IMR-90 (cell line): ENCODE results near the gene CASP2. TPM values are rescaled to one million over a fixed set of nuclear protein-coding genes. Genes with fewer than 3 reads are reported as not detected.

Source experiments
- ATAC-seq: fragments of 200-7000 bp; cut with Tn5 transposase; 2 replicates; pipeline ENCODE4 v1.9.1; 2020; ENCODE audit warnings: low read depth, mild to moderate bottlenecking, moderate library complexity
- BruUV-seq: library from RNA; stranded (reverse); fragments of 400-500 nt; replicated peaks from 2 replicates; lab custom pipeline; 2021; lab: Mats Ljungman, UMichigan
- CTCF ChIA-PET: fragments of 300-600 bp; formaldehyde crosslinking; extraction: SDS; loops from one replicate; lab custom pipeline; 2021; ENCODE audit warnings: antibody characterized with exemption; lab: Yijun Ruan, JAX
- POLR2A ChIA-PET: fragments of 300-600 bp; sonication (Branson Sonifier 250); formaldehyde crosslinking; loops from one replicate; lab custom pipeline; 2022; ENCODE audit warnings: antibody characterized with exemption; ENCODE audit not compliant: unreplicated experiment; lab: Charles Lee
- DNase-seq: peaks from one replicate; pipeline ENCODE4 v3.0.0; 2013
- H2AFZ ChIP-seq: replicated peaks from 2 replicates; pipeline ENCODE3; 2013; ENCODE audit warnings: low read length, mild to moderate bottlenecking; ENCODE audit not compliant: poor library complexity
- H2AK5ac ChIP-seq: 2 replicates; pipeline ENCODE4 v1.6.1; 2013; ENCODE audit warnings: low read depth, low read length, inconsistent platforms
- H2AK9ac ChIP-seq: replicated peaks from 2 replicates; pipeline ENCODE3; 2013; ENCODE audit warnings: mild to moderate bottlenecking, low read depth, low read length, moderate library complexity; ENCODE audit not compliant: poor library complexity
- H2BK120ac ChIP-seq: 2 replicates; pipeline ENCODE4 v1.6.1; 2013; ENCODE audit warnings: low read depth, low read length, inconsistent platforms
- H2BK15ac ChIP-seq: 3 replicates; pipeline ENCODE4 v1.6.1; 2013; ENCODE audit warnings: low read depth, low read length, inconsistent platforms
- H2BK20ac ChIP-seq: 2 replicates; pipeline ENCODE4 v1.6.1; 2013; ENCODE audit warnings: low read depth, mild to moderate bottlenecking, inconsistent platforms, low read length, moderate library complexity
- H2BK5ac ChIP-seq: 2 replicates; pipeline ENCODE4 v1.6.1; 2013; ENCODE audit warnings: mild to moderate bottlenecking, low read depth, low read length, inconsistent platforms; ENCODE audit not compliant: poor library complexity, severe bottlenecking
- H3K14ac ChIP-seq: replicated peaks from 2 replicates; pipeline ENCODE4 v1.6.1; 2013; ENCODE audit warnings: low read depth, low read length, inconsistent platforms
- H3K18ac ChIP-seq: 2 replicates; pipeline ENCODE4 v1.6.1; 2013; ENCODE audit warnings: low read depth, low read length, control low read depth
- H3K23ac ChIP-seq: 2 replicates; pipeline ENCODE4 v1.6.1; 2013; ENCODE audit warnings: low read depth, low read length, inconsistent platforms
- H3K27ac ChIP-seq: 2 replicates; pipeline ENCODE4 v1.5.1; 2013; ENCODE audit warnings: mild to moderate bottlenecking, control low read depth, low read length; ENCODE audit not compliant: insufficient read depth
- H3K27me3 ChIP-seq: 2 replicates; pipeline ENCODE4 v1.6.1; 2013; ENCODE audit warnings: low read length; ENCODE audit not compliant: control insufficient read depth, insufficient read depth
- H3K36me3 ChIP-seq: 2 replicates; pipeline ENCODE4 v1.6.1; 2013; ENCODE audit warnings: low read length, mixed read lengths; ENCODE audit not compliant: control insufficient read depth, insufficient read depth
- H3K4ac ChIP-seq: 2 replicates; pipeline ENCODE4 v1.6.1; 2013; ENCODE audit warnings: low read depth, low read length, inconsistent platforms
- H3K4me1 ChIP-seq: 2 replicates; pipeline ENCODE4 v1.6.1; 2013; ENCODE audit warnings: low read length, mixed read lengths; ENCODE audit not compliant: control insufficient read depth, insufficient read depth
- H3K4me2 ChIP-seq: 2 replicates; pipeline ENCODE4 v1.6.1; 2013; ENCODE audit warnings: low read depth, mild to moderate bottlenecking, control low read depth, low read length, moderate library complexity
- H3K4me3 ChIP-seq: 2 replicates; pipeline ENCODE4 v1.5.1; 2013; ENCODE audit warnings: low read depth, mild to moderate bottlenecking, control low read depth, low read length, moderate library complexity; ENCODE audit not compliant: insufficient read depth
- H3K56ac ChIP-seq: 2 replicates; pipeline ENCODE4 v1.6.1; 2013; ENCODE audit warnings: low read length, inconsistent platforms; ENCODE audit not compliant: insufficient read depth; ENCODE audit errors: extremely low read depth
- H3K79me1 ChIP-seq, 2 experiments: 2 replicates each; pipeline ENCODE4 v1.6.1; 2013; ENCODE audit warnings: low read length in 2 of 2, inconsistent platforms in 1 of 2, low read depth in 1 of 2
- H3K9ac ChIP-seq: 2 replicates; pipeline ENCODE4 v1.6.1; 2013; ENCODE audit warnings: low read depth, low read length, control low read depth
- H3K9me1 ChIP-seq: 2 replicates; pipeline ENCODE4 v1.6.1; 2013; ENCODE audit warnings: low read length, inconsistent platforms; ENCODE audit not compliant: insufficient read depth
- H3K9me3 ChIP-seq: 2 replicates; pipeline ENCODE4 v1.6.1; 2013; ENCODE audit warnings: low read length; ENCODE audit not compliant: control insufficient read depth, insufficient read depth
- H4K20me1 ChIP-seq: 2 replicates; pipeline ENCODE4 v1.6.1; 2013; ENCODE audit warnings: low read length, inconsistent platforms; ENCODE audit not compliant: insufficient read depth
- H4K5ac ChIP-seq: 2 replicates; pipeline ENCODE4 v1.6.1; 2013; ENCODE audit warnings: mild to moderate bottlenecking, low read depth, low read length, control low read depth
- H4K8ac ChIP-seq, 2 experiments: 2 replicates each; pipeline ENCODE4 v1.6.1; 2013; ENCODE audit warnings: low read depth in 2 of 2, low read length in 2 of 2, control low read depth in 1 of 2, inconsistent platforms in 1 of 2
- H4K91ac ChIP-seq: 2 replicates; pipeline ENCODE4 v1.6.1; 2013; ENCODE audit warnings: low read depth, low read length, inconsistent platforms; ENCODE audit not compliant: insufficient read depth
- BHLHE40 ChIP-seq: fragments of 150-350 bp; IDR thresholded peaks from 2 replicates; pipeline ENCODE4 v1.6.1; 2016; ENCODE audit warnings: mild to moderate bottlenecking, low read depth, low read length
- CEBPB ChIP-seq: IDR thresholded peaks from 2 replicates; pipeline ENCODE4 v1.6.1; 2012; ENCODE audit warnings: low read depth, low read length, improper control_type of control experiment
- CHD1 ChIP-seq: IDR thresholded peaks from 2 replicates; pipeline ENCODE4 v1.6.1; 2012; ENCODE audit warnings: low read depth, low read length, improper control_type of control experiment
- CTCF ChIP-seq: conservative IDR thresholded peaks from 2 replicates; pipeline ENCODE4 v1.5.1; 2012; ENCODE audit warnings: mild to moderate bottlenecking, low read depth, low read length, improper control_type of control experiment
- ELK1 ChIP-seq: fragments of 150-350 bp; IDR thresholded peaks from 2 replicates; pipeline ENCODE4 v1.6.1; 2016; ENCODE audit warnings: low read depth, mild to moderate bottlenecking, low read length, moderate library complexity, borderline replicate concordance
- FOS ChIP-seq: fragments of 150-350 bp; IDR thresholded peaks from 2 replicates; pipeline ENCODE4 v1.6.1; 2016; ENCODE audit warnings: low read depth, low read length
- MAFK ChIP-seq: IDR thresholded peaks from 2 replicates; pipeline ENCODE4 v1.6.1; 2012; ENCODE audit warnings: low read depth, low read length, improper control_type of control experiment
- MAZ ChIP-seq: IDR thresholded peaks from 2 replicates; pipeline ENCODE4 v1.6.1; 2012; ENCODE audit warnings: low read depth, mild to moderate bottlenecking, low read length, improper control_type of control experiment, moderate library complexity, borderline replicate concordance
- MXI1 ChIP-seq: IDR thresholded peaks from 2 replicates; pipeline ENCODE4 v1.6.1; 2012; ENCODE audit warnings: low read depth, mild to moderate bottlenecking, low read length, moderate library complexity, borderline replicate concordance
- NFE2L2 ChIP-seq: fragments of 150-350 bp; IDR thresholded peaks from 2 replicates; pipeline ENCODE4 v1.6.1; 2016; ENCODE audit warnings: low read depth, mild to moderate bottlenecking, low read length
- POLR2A ChIP-seq: IDR thresholded peaks from 2 replicates; pipeline ENCODE4 v1.6.1; 2012; ENCODE audit warnings: mild to moderate bottlenecking, low read depth, low read length
- RAD21 ChIP-seq: IDR thresholded peaks from 2 replicates; pipeline ENCODE4 v1.6.1; 2012; ENCODE audit warnings: low read length, improper control_type of control experiment
- RCOR1 ChIP-seq: IDR thresholded peaks from 2 replicates; pipeline ENCODE4 v1.6.1; 2012; ENCODE audit warnings: mild to moderate bottlenecking, low read length, improper control_type of control experiment; ENCODE audit not compliant: insufficient replicate concordance
- RFX5 ChIP-seq: IDR thresholded peaks from 2 replicates; pipeline ENCODE4 v1.8.0; 2012; ENCODE audit warnings: low read depth, mild to moderate bottlenecking, low read length, moderate library complexity
- SMC3 ChIP-seq: fragments of 150-350 bp; IDR thresholded peaks from 2 replicates; pipeline ENCODE4 v1.6.1; 2016; ENCODE audit warnings: low read depth, mild to moderate bottlenecking, antibody characterized with exemption, low read length, moderate library complexity
- USF2 ChIP-seq: fragments of 150-350 bp; IDR thresholded peaks from 2 replicates; pipeline ENCODE4 v1.6.1; 2017; ENCODE audit warnings: mild to moderate bottlenecking, antibody characterized with exemption, low read length, low read depth
- WGBS, 2 experiments: methylation state at CpG; one replicate each; pipeline versions ENCODE4 v1.1.5 to v1.1.7; 2013; ENCODE audit warnings: missing lambda C conversion rate in 2 of 2; ENCODE audit not compliant: insufficient read length in 1 of 2; ENCODE audit errors: extremely low coverage in 2 of 2; 5-methylcytosine and 5-hydroxymethylcytosine counted together
- dilution Hi-C: fragments of 300-500 bp; cut with HindIII; formaldehyde crosslinking; loops from one replicate; pipeline ENCODE4 v1.14.3; 2018; ENCODE audit warnings: low sequenced_read_pairs; ENCODE audit not compliant: unreplicated experiment
- in situ Hi-C: fragments of 300-500 bp; cut with MboI; formaldehyde crosslinking; loops from 3 replicates; pipeline ENCODE4 v1.14.3; 2019; ENCODE audit warnings: low sequenced_read_pairs, inconsistent platforms, mixed read lengths
- intact Hi-C: fragments of 100-400 bp; cut with micrococcal nuclease; formaldehyde crosslinking; loops from 2 replicates; pipeline ENCODE4 v1.10.0; 2022
- polyA plus RNA-seq, 3 experiments: library from polyadenylated mRNA; depleted of rRNA; stranded (reverse); fragments of >200 nt; gene quantifications; 2 replicates each; pipeline ENCODE4 v1.2.3, GENCODE V29; 2012; ENCODE audit warnings: low replicate concordance in 1 of 3
- total RNA-seq: library from RNA; depleted of rRNA; stranded (reverse); fragments of >200 nt; gene quantifications from 2 replicates; pipeline ENCODE4 v1.2.3, GENCODE V29; 2012

CASP2 gene
- total and polyA plus RNA-seq, 2 of the 4 experiments (the other 2 are of a cell fraction) = 15.4 to 25.6 TPM

DNA sequence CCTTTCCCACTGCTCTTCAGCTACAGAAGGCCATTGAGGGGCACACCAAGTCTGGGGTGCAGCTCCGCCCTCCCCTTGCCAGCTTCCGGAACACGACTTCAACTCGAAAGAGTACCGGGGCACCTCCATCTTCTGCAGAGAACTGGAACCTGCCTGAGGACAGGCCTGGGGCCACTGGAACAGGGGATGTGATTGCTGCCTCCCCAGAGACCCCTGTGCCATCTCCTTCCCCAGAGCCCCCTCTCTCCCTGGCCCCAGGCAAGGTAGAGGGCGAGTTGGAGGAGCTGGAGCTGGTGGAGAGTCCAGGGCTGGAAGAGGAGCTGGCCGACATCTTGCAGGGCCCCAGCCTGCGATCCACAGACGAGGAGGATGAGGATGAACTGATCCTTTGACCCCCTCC lies 63.4 kb downstream of the CASP2 start:
- no peaks in the 10 kb centered on the region for H3K4me1 ChIP-seq
- ChIA-PET POLR2A (no interaction called here), CTCF (no interaction called here)
- no peak overlapping the region for H2BK15ac ChIP-seq
- no peak overlapping the region for H2BK20ac ChIP-seq
- no peaks in the 10 kb centered on the region for H3K79me1 ChIP-seq
- in situ Hi-C loops (no loop called here), dilution Hi-C loops (no loop called here), intact Hi-C loops (no loop called here)
- H3K27me3 ChIP-seq = peaks cover 36% of the 10 kb centered on the region
- H3K9me1 ChIP-seq = no peaks in the 10 kb centered on the region; the same call in 1 of the 2 replicates
- BruUV-seq = no TSS peak
- H4K91ac ChIP-seq = no peak overlapping the region
- no peak overlapping the region for H2BK120ac ChIP-seq
- H2AFZ ChIP-seq = no peak overlapping the region
- H3K56ac ChIP-seq = no peak overlapping the region
- no CpG with 5 or more reads among the region's 9 CpGs for WGBS, 2 experiments
- H2AK5ac ChIP-seq = no peak overlapping the region
- H4K20me1 ChIP-seq = no peaks in the 10 kb centered on the region
- H3K23ac ChIP-seq = no peak overlapping the region
- H4K5ac ChIP-seq = no peak overlapping the region
- no peaks in the 10 kb centered on the region for H3K36me3 ChIP-seq
- no peak overlapping the region for H3K4ac ChIP-seq
- no peak overlapping the region for H3K4me2 ChIP-seq
- H3K4me3 ChIP-seq = no peak overlapping the region
- no peak for TF ChIP-seq POLR2A
- no peak for TF ChIP-seq NFE2L2
- no peak for TF ChIP-seq CTCF
- no peak for TF ChIP-seq RFX5
- no peak for TF ChIP-seq USF2
- no peak for TF ChIP-seq MAZ
- no peak for TF ChIP-seq FOS
- TF ChIP-seq CHD1 = no peak
- no peak for TF ChIP-seq MXI1
- no peak for TF ChIP-seq CEBPB
- no peak for TF ChIP-seq RCOR1
- no peak for TF ChIP-seq BHLHE40
- TF ChIP-seq ELK1 = no peak
- TF ChIP-seq MAFK = no peak
- TF ChIP-seq SMC3 = no peak
- no peak for TF ChIP-seq RAD21
- no peak overlapping the region for H2AK9ac ChIP-seq
- DNase-seq = no peak
- no peak overlapping the region for H4K8ac ChIP-seq
- H2BK5ac ChIP-seq = no peak overlapping the region
- H3K14ac ChIP-seq = no peak overlapping the region
- H3K27ac ChIP-seq = no peak overlapping the region
- no peak overlapping the region for H3K9ac ChIP-seq
- H3K9me3 ChIP-seq = no peaks in the 10 kb centered on the region
- H3K18ac ChIP-seq = no peak overlapping the region
- ATAC-seq = no peak
